ENCODE results near the gene WBP2. TPM values are rescaled to one million over a fixed set of nuclear protein-coding genes. Genes with fewer than 3 reads are reported as not detected.
A peak's percentile ranks its signal among the peaks of the same experiment; 100 is the strongest.

WBP2 gene
- total RNA-seq, 2 experiments from 2014 or later: 98.5 to 114 TPM

DNA sequence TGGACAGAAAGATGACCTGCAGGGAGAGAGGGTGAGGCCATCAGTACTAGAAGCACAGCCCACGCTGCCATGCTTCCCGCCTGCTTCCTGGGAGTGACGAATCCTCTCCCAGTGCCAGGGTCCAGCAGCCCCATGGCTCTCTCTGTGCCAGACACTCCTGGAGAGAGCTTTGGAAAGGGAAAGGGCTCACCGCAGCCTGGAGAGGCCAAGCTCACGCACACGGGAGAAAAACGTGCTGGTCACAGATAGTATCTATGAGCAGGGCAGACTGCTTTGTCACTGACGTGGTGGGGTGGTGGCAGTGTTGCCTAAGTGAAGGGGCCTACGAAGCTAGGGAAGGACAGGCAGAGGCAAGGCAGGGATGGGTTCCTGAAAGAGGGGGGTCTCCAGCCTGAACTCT is 5.4 kb downstream of the WBP2 start:
- DNase-seq (no peak), ATAC-seq (ENCODE audit: poor library complexity) (no peak)
- H3K9me3 ChIP-seq (ENCODE audit: control insufficient read depth in 1 of 2, insufficient read depth in 1 of 2, low read length in 2 of 2): no peaks in the 10 kb centered on the region
- H3K4me1 ChIP-seq (ENCODE audit: insufficient read depth, low read length): peaks cover 49% of the 10 kb centered on the region
- H3K27ac ChIP-seq (ENCODE audit: low read depth in 1 of 2, low read length in 2 of 2): no peak overlapping the region
- no peak for TF ChIP-seq CTCF (IDR thresholded peaks at IDR 0.05)
- peaks cover 30% of the 10 kb centered on the region for H3K4me1 Mint-ChIP-seq (ENCODE audit: low read depth)
- H3K27me3 ChIP-seq (ENCODE audit: control insufficient read depth in 1 of 2, insufficient read depth in 2 of 2, low read length in 2 of 2): no peaks in the 10 kb centered on the region
- no peaks in the 10 kb centered on the region for H3K9me3 Mint-ChIP-seq
- H3K27me3 Mint-ChIP-seq: no peaks in the 10 kb centered on the region
- intact Hi-C loops (cut with DNase I, micrococcal nuclease): loop anchor here in 1 of 2 experiments (5.0 to 10.0 kb wide), 2 partner anchors 72 to 325 kb away; partner anchors contain the start of gene LLGL2
- ChIA-PET CTCF (interaction anchor here (0.8 to 3.7 kb wide), 3 partner anchors 47 to 96 kb away, joined by 3 to 18 read pairs (median 6); partner anchors contain the start of gene TRIM65), POLR2A (interaction anchor here (1.1 kb wide), 1 partner anchor 65 kb away, joined by 3 read pairs; the partner anchor contains the start of gene UNK)
- H3K27ac Mint-ChIP-seq: no peak overlapping the region
- H3K4me3 Mint-ChIP-seq: peak overlapping the region; percentile 45
- H3K4me3 ChIP-seq (ENCODE audit: low read length): no peak overlapping the region
- peaks cover 71% of the 10 kb centered on the region for H3K36me3 Mint-ChIP-seq (ENCODE audit: low read depth)
- peaks cover 62% of the 10 kb centered on the region for H3K36me3 ChIP-seq (ENCODE audit: insufficient read depth, low read length)

- Histone ChIP-seq H3K4me1 (ENCODE audit: insufficient read depth, low read length) (peaks cover 49% of the 10 kb centered on the region), H3K9me3 (ENCODE audit: control insufficient read depth in 1 of 2, insufficient read depth in 1 of 2, low read length in 2 of 2) (no peaks in the 10 kb centered on the region), H3K27ac (ENCODE audit: low read depth in 1 of 2, low read length in 2 of 2) (no peak overlapping the region), H3K36me3 (ENCODE audit: insufficient read depth, low read length) (peaks cover 62% of the 10 kb centered on the region), H3K27me3 (ENCODE audit: control insufficient read depth in 1 of 2, insufficient read depth in 2 of 2, low read length in 2 of 2) (no peaks in the 10 kb centered on the region), H3K4me3 (ENCODE audit: low read length) (no peak overlapping the region)
- Mint-ChIP-seq H3K27me3 (no peaks in the 10 kb centered on the region), H3K27ac (no peak overlapping the region), H3K4me3 (no peak overlapping the region), H3K36me3 (ENCODE audit: low read depth) (peaks cover 68% of the 10 kb centered on the region), H3K9me3 (no peaks in the 10 kb centered on the region), H3K4me1 (ENCODE audit: low read depth) (peaks cover 27% of the 10 kb centered on the region)
- ChIA-PET POLR2A (interaction anchor here (0.9 to 1.2 kb wide), 2 partner anchors 15 to 71 kb away, joined by 3 read pairs; no protein-coding TSS in a partner anchor), CTCF (interaction anchor here (0.8 to 3.7 kb wide), 3 partner anchors 26 to 96 kb away, joined by 3 to 18 read pairs (median 5); no protein-coding TSS in a partner anchor)
- ATAC-seq (ENCODE audit: poor library complexity) (no peak), DNase-seq (no peak)
- intact Hi-C loops (cut with DNase I, micrococcal nuclease): loop anchor here in 1 of 2 experiments (5.0 kb wide), 1 partner anchor 72 kb away; a partner anchor contains a TSS
- TF ChIP-seq CTCF (IDR thresholded peaks at IDR 0.05): no peak
Measured at GRCh38 chr17:75849279-75849646, 5.9 kb downstream of the WBP2 start.

- Mint-ChIP-seq H3K36me3 (ENCODE audit: low read depth) (peaks cover 71% of the 10 kb centered on the region), H3K4me1 (ENCODE audit: low read depth) (peaks cover 29% of the 10 kb centered on the region), H3K4me3 (peak overlapping the region; percentile 75), H3K9me3 (no peaks in the 10 kb centered on the region), H3K27ac (peak overlapping the region; percentile 79), H3K27me3 (no peaks in the 10 kb centered on the region)
- DNase-seq (peak; percentile 74 to 91 (median 82)), ATAC-seq (ENCODE audit: poor library complexity) (peak; percentile 27)
- peak; percentile 76 for TF ChIP-seq CTCF (IDR thresholded peaks at IDR 0.05)
- CTCF ChIA-PET: interaction anchor here (1.0 to 3.7 kb wide), 5 partner anchors 9 to 95 kb away, joined by 3 to 18 read pairs (median 5); no protein-coding TSS in a partner anchor
- peaks cover 49% of the 10 kb centered on the region for H3K4me1 ChIP-seq (ENCODE audit: insufficient read depth, low read length)
- H3K36me3 ChIP-seq (ENCODE audit: insufficient read depth, low read length): peaks cover 62% of the 10 kb centered on the region
- intact Hi-C loops (cut with DNase I, micrococcal nuclease): loop anchor here in 1 of 2 experiments (1.0 to 5.0 kb wide), 2 partner anchors 71 to 95 kb away; a partner anchor contains a TSS
- H3K4me3 ChIP-seq (ENCODE audit: low read length): no peak overlapping the region
- H3K27me3 ChIP-seq (ENCODE audit: control insufficient read depth in 1 of 2, insufficient read depth in 2 of 2, low read length in 2 of 2): no peaks in the 10 kb centered on the region
- POLR2A ChIA-PET: interaction anchor here (0.6 to 1.7 kb wide), 6 partner anchors 16 to 70 kb away, joined by 3 to 7 read pairs (median 3); no protein-coding TSS in a partner anchor
- no peaks in the 10 kb centered on the region for H3K9me3 ChIP-seq (ENCODE audit: control insufficient read depth in 1 of 2, insufficient read depth in 1 of 2, low read length in 2 of 2)
- H3K27ac ChIP-seq (ENCODE audit: low read depth in 1 of 2, low read length in 2 of 2): no peak overlapping the region
Measured at GRCh38 chr17:75848523-75849278, 6.4 kb downstream of the WBP2 start.

Measured in CD4-positive, alpha-beta T cell (primary cell).